ENCODE results near the gene CCDC57.

Gene CCDC57

DNA sequence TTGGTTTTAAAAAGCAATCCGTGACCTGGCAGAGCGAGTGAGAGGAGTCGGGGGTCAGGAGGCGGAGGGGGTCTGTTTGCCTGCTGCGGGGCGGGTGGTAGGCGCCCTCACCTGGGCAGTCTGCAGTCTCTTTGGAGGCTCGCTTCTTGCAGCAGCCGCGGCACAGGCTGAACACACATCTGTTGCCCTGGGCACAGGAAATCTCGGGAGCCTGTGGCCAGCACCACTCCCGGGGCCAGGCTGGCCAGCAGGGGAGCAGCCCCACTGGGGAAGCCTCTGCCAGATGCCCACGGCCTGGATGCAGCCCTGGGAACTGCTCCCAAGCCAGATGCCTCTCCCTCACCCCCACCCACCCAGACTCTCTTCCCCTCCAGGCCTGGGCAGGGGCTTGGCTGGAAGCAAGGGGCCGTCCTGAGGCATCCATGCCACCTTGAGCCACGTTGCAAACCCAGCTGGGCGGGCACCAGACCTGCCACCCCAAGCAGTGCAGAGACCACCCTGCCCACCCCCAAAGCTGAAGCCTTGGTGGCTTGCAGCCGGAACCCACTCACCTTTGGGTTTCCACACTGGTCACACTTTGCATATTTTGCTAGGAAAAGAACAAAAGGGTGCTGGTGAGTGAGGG is 154.3 kb downstream of the CCDC57 start:
- Mint-ChIP-seq H3K4me3 (no peak overlapping the region), H3K27me3 (no peaks in the 10 kb centered on the region)
- no peak for DNase-seq

DNA sequence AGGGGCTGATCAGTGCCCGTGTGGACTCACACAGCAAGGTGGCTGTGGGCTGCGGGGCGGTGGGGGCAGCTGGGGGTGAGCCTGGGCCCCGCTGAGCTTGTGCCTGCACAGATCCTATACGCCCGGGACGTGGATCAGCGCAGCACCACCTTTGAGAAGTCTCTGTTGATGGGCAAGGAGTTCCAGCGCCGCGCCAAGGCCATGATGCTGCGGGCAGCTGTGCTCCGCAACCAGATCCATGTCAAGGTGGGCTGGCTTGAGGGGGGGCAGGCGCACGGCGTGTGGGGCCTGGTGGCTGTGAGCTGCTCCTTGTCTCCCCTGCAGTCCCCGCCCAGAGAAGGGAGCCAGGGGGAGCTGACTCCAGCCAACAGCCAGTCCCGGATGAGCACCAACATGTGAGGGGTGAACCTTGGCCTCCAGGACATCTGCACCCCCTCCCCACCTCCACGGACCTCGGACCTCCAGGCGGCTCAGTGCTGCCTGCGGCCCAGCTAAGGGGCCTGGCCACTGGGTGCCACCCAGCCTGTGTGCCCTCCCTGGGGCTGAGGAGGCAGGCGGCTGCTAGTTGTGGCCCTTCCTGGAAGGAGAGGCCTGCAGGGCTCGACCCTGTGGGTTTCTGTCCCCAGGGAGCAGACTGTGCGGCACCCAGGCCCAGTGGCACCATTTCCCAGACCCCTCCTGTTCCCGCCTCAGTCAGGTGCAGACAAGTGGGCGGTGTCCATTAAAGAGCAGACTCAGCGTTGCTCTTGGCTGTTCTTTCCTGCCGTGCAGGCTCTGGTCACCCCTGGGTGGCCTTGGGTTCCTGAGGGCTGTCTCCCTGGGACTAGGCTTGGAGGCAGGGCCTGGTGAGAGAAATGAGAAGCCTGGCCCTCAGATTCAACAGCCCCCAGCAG is 155.7 kb downstream of the CCDC57 start:
- H3K4me1 Mint-ChIP-seq (ENCODE audit: low read depth), result peaks cover 15% of the 10 kb centered on the region
- H3K36me3 Mint-ChIP-seq (ENCODE audit: low read depth), result peaks cover 83% of the 10 kb centered on the region
- H3K27me3 Mint-ChIP-seq, result no peaks in the 10 kb centered on the region
- no peak overlapping the region for H3K4me3 Mint-ChIP-seq
- H3K9me3 Mint-ChIP-seq, result no peaks in the 10 kb centered on the region
- no peak for DNase-seq
- H3K27ac Mint-ChIP-seq, result no peak overlapping the region

More for the DNA sequence above, 154.3 kb downstream of the CCDC57 start:
- Mint-ChIP-seq H3K9me3 (no peaks in the 10 kb centered on the region), H3K27ac (peak overlapping the region; percentile 41), H3K4me1 (ENCODE audit: low read depth) (peaks cover 10% of the 10 kb centered on the region), H3K36me3 (ENCODE audit: low read depth) (peaks cover 92% of the 10 kb centered on the region)

DNA sequence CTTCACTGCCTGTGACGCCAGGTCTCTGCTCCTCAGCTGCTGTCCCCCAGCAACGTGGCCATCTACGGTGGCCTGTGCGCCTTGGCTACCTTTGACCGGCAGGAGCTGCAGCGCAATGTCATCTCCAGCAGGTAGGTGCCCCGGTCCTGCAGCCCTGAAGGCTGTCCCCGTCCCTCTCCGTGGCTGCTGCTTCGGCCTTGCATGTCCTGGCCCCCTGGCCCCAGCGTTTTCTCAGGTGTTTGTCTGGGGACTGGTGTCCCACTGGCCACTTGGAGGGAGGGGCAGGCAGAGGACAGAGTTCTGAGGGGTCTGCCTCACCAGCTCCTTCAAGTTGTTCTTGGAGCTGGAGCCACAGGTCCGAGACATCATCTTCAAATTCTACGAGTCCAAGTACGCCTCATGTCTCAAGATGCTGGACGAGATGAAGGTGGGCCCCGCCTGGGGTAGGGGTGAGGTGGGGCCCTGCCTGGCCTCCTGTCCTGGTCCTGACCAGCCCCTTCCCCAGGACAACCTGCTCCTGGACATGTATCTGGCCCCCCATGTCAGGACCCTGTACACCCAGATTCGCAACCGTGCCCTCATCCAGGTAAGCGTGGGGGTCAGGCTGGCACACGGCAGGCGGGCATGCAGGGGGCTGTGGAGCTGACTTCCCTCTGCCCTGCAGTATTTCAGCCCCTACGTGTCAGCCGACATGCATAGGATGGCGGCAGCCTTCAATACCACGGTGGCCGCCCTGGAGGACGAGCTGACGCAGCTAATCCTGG is 156.5 kb downstream of the CCDC57 start:
- Mint-ChIP-seq H3K4me3 (no peak overlapping the region), H3K4me1 (ENCODE audit: low read depth) (peaks cover 15% of the 10 kb centered on the region), H3K27me3 (no peaks in the 10 kb centered on the region), H3K36me3 (ENCODE audit: low read depth) (peaks cover 76% of the 10 kb centered on the region), H3K9me3 (no peaks in the 10 kb centered on the region), H3K27ac (peak overlapping the region; percentile 47)
- DNase-seq, result no peak

DNA sequence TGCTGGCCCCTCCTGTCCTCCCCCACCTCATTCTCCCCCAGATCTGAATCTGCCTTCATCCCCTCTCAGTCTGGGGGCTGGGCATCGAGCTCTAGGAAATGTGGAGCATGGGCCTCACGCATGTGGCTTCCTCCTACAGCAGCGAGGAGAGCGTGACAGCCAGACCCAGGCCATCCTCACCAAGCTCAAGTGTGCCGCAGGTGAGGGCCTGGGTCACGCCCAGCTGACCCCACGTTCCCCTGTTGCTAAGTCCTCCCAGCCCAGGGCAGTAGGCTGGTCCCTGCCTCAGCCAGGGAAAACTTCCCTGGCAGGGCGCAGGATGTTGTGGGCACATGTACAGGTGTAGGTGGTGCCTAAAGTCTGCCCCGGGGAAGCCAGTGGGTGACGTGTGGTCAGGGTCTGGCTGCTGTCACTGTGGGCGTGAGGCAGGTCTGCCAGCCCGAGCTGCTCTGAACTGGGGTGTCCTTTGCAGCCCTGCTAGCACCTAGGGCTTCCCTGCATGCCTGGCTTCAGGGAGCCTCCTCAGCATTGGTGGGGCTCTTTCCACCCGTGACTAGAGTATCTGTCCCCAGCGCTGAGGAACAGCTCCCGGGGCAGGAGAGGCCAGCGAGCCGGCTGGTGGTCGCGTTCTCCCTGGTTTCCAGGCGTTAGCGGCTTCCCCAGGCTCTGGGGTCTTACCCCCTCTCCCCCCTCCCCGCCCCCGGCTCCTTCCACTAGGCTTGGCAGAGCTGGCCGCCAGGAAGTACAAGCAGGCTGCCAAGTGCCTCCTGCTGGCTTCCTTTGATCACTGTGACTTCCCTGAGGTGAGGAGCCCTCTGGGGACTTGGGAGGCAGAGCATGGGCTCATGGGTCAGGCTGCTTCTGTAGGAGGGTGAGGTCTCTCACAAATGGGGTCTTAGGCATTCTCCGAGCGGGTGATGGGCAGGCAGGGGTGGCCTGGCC is 157.3 kb downstream of the CCDC57 start:
- no peaks in the 10 kb centered on the region for H3K9me3 Mint-ChIP-seq
- H3K36me3 Mint-ChIP-seq (ENCODE audit: low read depth), result peaks cover 69% of the 10 kb centered on the region
- peaks cover 21% of the 10 kb centered on the region for H3K4me1 Mint-ChIP-seq (ENCODE audit: low read depth)
- H3K4me3 Mint-ChIP-seq, result no peak overlapping the region
- no peak for DNase-seq
- no peaks in the 10 kb centered on the region for H3K27me3 Mint-ChIP-seq
- peak overlapping the region; percentile 47 for H3K27ac Mint-ChIP-seq

DNA sequence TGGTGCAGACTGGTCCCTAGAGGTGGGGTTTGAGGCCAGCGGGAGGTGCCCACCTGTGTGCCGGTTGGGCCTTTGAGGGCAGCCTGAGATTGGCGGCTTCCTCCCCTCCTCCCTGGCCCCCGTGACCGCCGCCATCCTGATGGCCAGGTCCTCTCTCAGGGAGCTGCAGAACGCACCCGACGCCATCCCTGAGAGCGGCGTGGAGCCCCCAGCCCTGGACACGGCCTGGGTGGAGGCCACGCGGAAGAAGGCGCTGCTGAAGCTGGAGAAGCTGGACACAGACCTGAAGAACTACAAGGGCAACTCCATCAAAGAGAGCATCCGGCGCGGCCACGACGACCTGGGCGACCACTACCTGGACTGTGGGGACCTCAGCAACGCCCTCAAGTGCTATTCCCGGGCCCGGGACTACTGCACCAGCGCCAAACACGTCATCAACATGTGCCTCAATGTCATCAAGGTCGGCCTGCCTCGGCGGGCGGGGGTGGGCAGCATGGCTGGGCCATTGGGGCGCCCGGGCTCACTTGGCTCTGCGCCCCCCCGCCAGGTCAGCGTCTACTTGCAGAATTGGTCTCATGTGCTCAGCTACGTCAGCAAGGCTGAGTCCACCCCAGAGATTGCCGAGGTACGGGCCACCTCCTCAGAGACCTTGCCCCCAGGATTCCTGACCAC is 158.2 kb downstream of the CCDC57 start:
- DNase-seq, result no peak
- peaks cover 24% of the 10 kb centered on the region for H3K4me1 Mint-ChIP-seq (ENCODE audit: low read depth)
- peaks cover 63% of the 10 kb centered on the region for H3K36me3 Mint-ChIP-seq (ENCODE audit: low read depth)
- no peaks in the 10 kb centered on the region for H3K9me3 Mint-ChIP-seq
- no peak overlapping the region for H3K4me3 Mint-ChIP-seq
- H3K27ac Mint-ChIP-seq, result peak overlapping the region; percentile 47
- no peaks in the 10 kb centered on the region for H3K27me3 Mint-ChIP-seq

DNA sequence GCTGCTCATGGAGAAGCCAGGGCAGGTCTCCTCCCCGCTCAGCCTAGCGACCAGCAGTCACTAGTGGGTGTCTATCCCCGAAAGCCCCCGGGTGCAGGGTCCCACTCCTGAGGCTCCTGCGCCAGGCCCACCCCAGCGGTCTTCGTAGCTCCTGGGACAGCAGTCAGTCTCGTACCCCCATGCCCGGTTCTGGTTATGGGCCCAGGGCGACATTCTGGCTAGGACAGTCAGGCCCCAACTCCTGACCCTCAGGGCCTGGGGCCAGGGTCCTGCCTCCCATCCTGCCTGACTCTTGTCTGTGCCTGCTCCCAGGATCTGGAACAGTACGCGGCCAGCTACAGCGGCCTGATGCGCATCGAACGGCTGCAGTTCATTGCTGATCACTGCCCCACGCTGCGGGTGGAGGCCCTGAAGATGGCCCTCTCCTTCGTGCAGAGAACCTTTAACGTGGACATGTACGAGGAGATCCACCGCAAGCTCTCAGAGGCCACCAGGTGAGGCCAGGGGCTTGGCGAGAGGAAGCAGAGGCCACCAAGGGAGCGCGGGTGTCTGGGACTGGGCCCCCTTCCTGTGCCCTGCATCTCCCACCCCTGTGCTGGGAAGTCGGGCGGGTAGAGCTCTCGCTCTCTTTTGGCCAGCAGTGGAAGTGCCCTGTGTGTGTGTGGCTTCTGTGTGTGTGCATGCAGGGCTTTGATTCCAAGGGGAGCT is 158.9 kb downstream of the CCDC57 start:
- H3K4me1 Mint-ChIP-seq (ENCODE audit: low read depth), result peaks cover 24% of the 10 kb centered on the region
- DNase-seq, result no peak
- H3K27ac Mint-ChIP-seq, result peak overlapping the region; percentile 77
- no peaks in the 10 kb centered on the region for H3K9me3 Mint-ChIP-seq
- peak overlapping the region; percentile 89 for H3K4me3 Mint-ChIP-seq
- peaks cover 58% of the 10 kb centered on the region for H3K36me3 Mint-ChIP-seq (ENCODE audit: low read depth)
- no peaks in the 10 kb centered on the region for H3K27me3 Mint-ChIP-seq

DNA sequence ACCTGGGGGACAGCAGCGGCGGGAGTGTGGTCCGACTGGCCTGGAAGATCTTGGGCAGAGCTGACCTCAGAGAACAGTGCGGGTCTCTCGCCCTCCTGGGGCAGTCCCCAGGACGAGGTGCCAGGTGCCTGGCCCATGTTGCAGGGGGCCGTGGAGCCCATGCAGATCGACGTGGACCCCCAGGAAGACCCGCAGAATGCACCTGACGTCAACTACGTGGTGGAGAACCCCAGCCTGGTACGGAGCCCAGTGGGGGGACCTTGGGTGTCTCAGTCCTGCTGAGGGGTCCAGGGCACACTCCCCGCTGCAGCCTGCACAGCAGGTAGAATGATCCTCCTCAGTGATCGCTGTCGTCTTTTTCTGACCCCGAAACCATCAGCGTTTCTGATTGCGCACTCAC is 159.5 kb downstream of the CCDC57 start:
- Mint-ChIP-seq H3K4me1 (ENCODE audit: low read depth) (peaks cover 24% of the 10 kb centered on the region), H3K36me3 (ENCODE audit: low read depth) (peaks cover 54% of the 10 kb centered on the region), H3K27me3 (no peaks in the 10 kb centered on the region), H3K4me3 (peak overlapping the region; percentile 89), H3K9me3 (no peaks in the 10 kb centered on the region), H3K27ac (peak overlapping the region; percentile 77)
- DNase-seq, result no peak

DNA sequence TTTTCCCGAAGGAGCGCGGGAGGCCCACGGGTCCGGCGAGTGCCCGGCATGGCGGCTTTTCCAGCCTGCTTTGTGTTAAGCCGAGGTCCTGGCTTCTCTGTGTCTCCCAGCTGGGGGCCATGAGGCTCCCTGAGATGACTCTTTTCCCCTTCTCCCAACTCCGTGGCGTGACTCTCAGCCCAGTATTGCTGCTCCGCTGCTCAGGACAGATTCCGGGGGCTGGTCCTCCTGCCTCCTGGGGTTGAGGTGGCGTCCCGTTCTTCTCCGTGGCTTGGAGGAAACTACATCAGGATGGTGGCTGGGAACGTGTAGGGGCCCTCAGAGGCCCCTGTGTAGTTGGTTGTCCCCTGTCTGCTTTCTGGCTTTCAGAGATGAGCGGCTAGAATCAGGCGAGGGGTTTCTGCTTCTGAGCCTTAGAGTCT is 160.0 kb downstream of the CCDC57 start:
- Mint-ChIP-seq H3K36me3 (ENCODE audit: low read depth) (peaks cover 51% of the 10 kb centered on the region), H3K9me3 (no peaks in the 10 kb centered on the region)
- no peak for DNase-seq

DNA sequence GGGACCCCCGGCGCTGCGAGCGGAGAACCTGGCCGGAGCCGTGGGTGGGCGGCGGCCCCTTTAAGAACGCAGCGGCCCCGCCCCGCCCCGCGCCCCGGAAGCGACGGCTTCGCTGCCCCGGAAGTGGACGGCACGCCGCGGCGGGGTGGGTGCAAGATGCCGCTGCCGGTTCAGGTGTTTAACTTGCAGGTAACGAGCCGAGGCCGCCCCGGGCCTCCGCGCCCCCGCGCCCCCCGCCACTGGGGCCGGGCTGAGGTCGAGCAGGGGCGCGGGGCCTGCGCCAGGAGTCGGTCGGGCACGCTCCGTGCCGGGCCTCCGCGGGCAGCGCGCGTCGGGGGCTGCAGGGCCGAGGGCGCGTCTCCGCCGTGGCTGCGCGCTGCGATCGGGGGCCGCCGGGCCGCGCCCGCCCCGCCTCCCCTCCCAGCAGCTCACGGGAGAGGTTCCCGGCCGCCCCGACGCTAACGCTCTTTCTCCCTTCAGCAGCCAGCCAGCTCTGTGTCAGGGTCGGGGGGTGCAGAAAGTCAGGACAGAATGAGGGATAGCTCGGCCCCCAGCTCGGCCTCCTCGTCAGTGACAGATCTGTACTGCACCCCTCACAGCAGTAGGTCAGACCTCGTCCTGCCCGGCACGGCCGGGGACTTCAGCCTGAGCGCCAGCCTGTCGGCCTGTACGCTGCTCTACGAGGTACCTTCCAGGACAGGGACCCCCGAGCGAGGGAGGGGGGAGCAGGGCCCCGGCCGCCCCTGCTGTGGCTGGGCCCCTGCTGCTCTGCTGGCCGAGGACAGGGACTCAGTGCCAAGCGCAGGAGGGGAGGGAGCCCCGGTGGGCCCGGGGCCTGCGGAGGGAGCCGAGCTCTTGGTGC is 160.6 kb downstream of the CCDC57 start, which contains the start of the genes GPS1 and RFNG:
Gene GPS1 (plus strand): TSS at position 123 of the 862 bp plus-strand sequence. CDS start 34 bp downstream, at position 157.
Gene RFNG (minus strand): TSS at position 36 of the 862 bp plus-strand sequence. CDS start 45 bp downstream, outside the sequence.
- DNase-seq, result peak; percentile 90
- H3K36me3 Mint-ChIP-seq (ENCODE audit: low read depth), result peaks cover 53% of the 10 kb centered on the region
- peak within 1 kb of the TSS; percentile 89 for H3K27ac Mint-ChIP-seq
- H3K9me3 Mint-ChIP-seq, result no peaks in the 10 kb centered on the region
- H3K4me3 Mint-ChIP-seq, result peak within 1 kb of the TSS; percentile 89
- H3K27me3 Mint-ChIP-seq, result no peaks in the 10 kb centered on the region
- peaks cover 28% of the 10 kb centered on the region for H3K4me1 Mint-ChIP-seq (ENCODE audit: low read depth)

More for the DNA sequence above, 160.0 kb downstream of the CCDC57 start:
- H3K27me3 Mint-ChIP-seq, result no peaks in the 10 kb centered on the region
- peak overlapping the region; percentile 89 for H3K4me3 Mint-ChIP-seq
- peak overlapping the region; percentile 77 for H3K27ac Mint-ChIP-seq
- peaks cover 24% of the 10 kb centered on the region for H3K4me1 Mint-ChIP-seq (ENCODE audit: low read depth)
